Panc1 (cell line): ENCODE data around the gene DAPK1. TPM values are rescaled to one million over a fixed set of nuclear protein-coding genes. Genes with fewer than 3 reads are reported as not detected.

ENCODE experiments used
- ATAC-seq: fragments of 200-7000 bp; cut with Tn5 transposase; 2 replicates; pipeline ENCODE4 v1.9.1; 2020; ENCODE audit warnings: mild to moderate bottlenecking, moderate library complexity
- BruUV-seq: library from RNA; stranded (reverse); fragments of 400-500 nt; replicated peaks from 2 replicates; lab custom pipeline; 2021; lab: Mats Ljungman, UMichigan
- CTCF ChIA-PET: fragments of 300-600 bp; sonication (Branson Sonifier 250); formaldehyde crosslinking; loops from one replicate; lab custom pipeline; 2022; ENCODE audit warnings: antibody characterized with exemption; lab: Charles Lee
- POLR2A ChIA-PET: fragments of 300-600 bp; sonication (Branson Sonifier 250); formaldehyde crosslinking; loops from one replicate; lab custom pipeline; 2022; ENCODE audit warnings: antibody characterized with exemption; lab: Charles Lee
- DNase-seq: peaks from one replicate; pipeline ENCODE4 v3.0.0-alpha.2; 2010; ENCODE audit warnings: low read depth, low spot score
- H3K27ac ChIP-seq: 2 replicates; pipeline ENCODE4 v1.5.1; 2011; ENCODE audit warnings: mild to moderate bottlenecking, low read length, inconsistent platforms
- H3K27me3 ChIP-seq: fragments of 200-500 bp; sonication (Bioruptor generic); 2 replicates; pipeline ENCODE4 v1.6.0; 2014; ENCODE audit warnings: low read length, inconsistent platforms; ENCODE audit not compliant: control insufficient read depth, insufficient read depth
- H3K36me3 ChIP-seq: fragments of 200-500 bp; sonication (Bioruptor generic); 2 replicates; pipeline ENCODE4 v1.5.1; 2014; ENCODE audit warnings: inconsistent platforms, mild to moderate bottlenecking, low read length, moderate library complexity; ENCODE audit not compliant: control insufficient read depth, insufficient read depth
- H3K4me1 ChIP-seq: 2 replicates; pipeline ENCODE4 v1.5.1; 2011; ENCODE audit warnings: inconsistent platforms, mild to moderate bottlenecking, low read length, moderate library complexity; ENCODE audit not compliant: control insufficient read depth, insufficient read depth
- H3K4me3 ChIP-seq, 2 experiments: 2 replicates each; pipeline ENCODE4 v1.5.1; 2011 to 2012; ENCODE audit warnings: low read depth in 2 of 2, low read length in 2 of 2, mild to moderate bottlenecking in 2 of 2, inconsistent platforms in 1 of 2, moderate library complexity in 1 of 2
- H3K9me3 ChIP-seq: fragments of 200-500 bp; sonication (Bioruptor generic); 2 replicates; pipeline ENCODE4 v1.5.1; 2014; ENCODE audit warnings: low read depth, mild to moderate bottlenecking, inconsistent platforms, low read length, moderate library complexity; ENCODE audit not compliant: control insufficient read depth, insufficient read depth
- POLR2AphosphoS5 ChIP-seq: IDR thresholded peaks from 2 replicates; pipeline ENCODE4 v1.6.1; 2012; ENCODE audit warnings: mild to moderate bottlenecking, low read depth, low read length, moderate library complexity
- SIN3A ChIP-seq: IDR thresholded peaks from 2 replicates; pipeline ENCODE4 v1.6.1; 2012; ENCODE audit warnings: low read depth, mild to moderate bottlenecking, low read length, moderate library complexity, borderline replicate concordance; ENCODE audit not compliant: insufficient read depth
- TCF7L2 ChIP-seq: IDR thresholded peaks from 2 replicates; pipeline ENCODE4 v1.6.1; 2011; ENCODE audit warnings: mild to moderate bottlenecking, low read depth, low read length, inconsistent platforms
- in situ Hi-C: cut with HindIII; loops from 2 replicates; pipeline ENCODE4 v1.10.0; 2016; ENCODE audit warnings: low sequenced_read_pairs, low pct_unique_long_range_greater_than_20kb
- intact Hi-C: fragments of 100-400 bp; cut with micrococcal nuclease; formaldehyde crosslinking; loops from one replicate; pipeline ENCODE4 v1.10.0; 2022; ENCODE audit not compliant: unreplicated experiment
- total RNA-seq: library from RNA; stranded (reverse); gene quantifications from one replicate; pipeline ENCODE4 v1.2.1, GENCODE V29; 2021; ENCODE audit not compliant: unreplicated experiment
- TF ChIP-seq, protein P1 (sequence below): fragments of 450-650 bp; IDR thresholded peaks from 2 replicates; pipeline ENCODE4 v1.5.1; 2017; ENCODE audit warnings: mild to moderate bottlenecking
- TF ChIP-seq, protein P2 (sequence below), 2 experiments: IDR thresholded peaks; 2 replicates each; pipeline ENCODE4 v1.6.1; 2011 to 2012; ENCODE audit warnings: low read depth in 2 of 2, control low read depth in 1 of 2, low read length in 1 of 2, mild to moderate bottlenecking in 1 of 2, moderate library complexity in 1 of 2; ENCODE audit not compliant: insufficient read depth in 1 of 2

Gene DAPK1
- total RNA-seq, 1 experiment from 2014 or later: 0.87 TPM

DNA sequence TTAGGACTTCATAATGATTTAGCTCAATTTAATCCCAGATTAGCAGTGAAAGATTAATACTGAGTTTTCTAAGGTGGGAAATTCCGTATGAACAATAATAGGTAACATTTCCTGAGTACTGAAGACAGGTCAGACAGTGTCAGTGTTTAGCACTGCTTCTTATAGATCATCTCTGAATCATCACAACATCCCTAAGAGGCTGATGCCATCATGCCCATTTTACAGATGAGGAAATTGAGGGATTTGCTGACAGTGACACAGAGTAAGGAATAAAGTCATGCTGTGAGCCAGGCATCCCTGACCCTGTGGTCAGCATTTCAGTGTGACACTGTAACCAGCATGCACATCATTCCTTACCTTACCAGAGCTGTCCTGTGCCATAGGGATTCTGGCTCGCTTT is 44.5 kb downstream of the DAPK1 start:
- no peak for DNase-seq
- Histone ChIP-seq H3K27ac (no peak overlapping the region), H3K36me3 (no peaks in the 10 kb centered on the region), H3K4me1 (no peaks in the 10 kb centered on the region), H3K9me3 (no peaks in the 10 kb centered on the region), H3K27me3 (no peaks in the 10 kb centered on the region), H3K4me3 (no peak overlapping the region)
- TF ChIP-seq, protein P1, sequence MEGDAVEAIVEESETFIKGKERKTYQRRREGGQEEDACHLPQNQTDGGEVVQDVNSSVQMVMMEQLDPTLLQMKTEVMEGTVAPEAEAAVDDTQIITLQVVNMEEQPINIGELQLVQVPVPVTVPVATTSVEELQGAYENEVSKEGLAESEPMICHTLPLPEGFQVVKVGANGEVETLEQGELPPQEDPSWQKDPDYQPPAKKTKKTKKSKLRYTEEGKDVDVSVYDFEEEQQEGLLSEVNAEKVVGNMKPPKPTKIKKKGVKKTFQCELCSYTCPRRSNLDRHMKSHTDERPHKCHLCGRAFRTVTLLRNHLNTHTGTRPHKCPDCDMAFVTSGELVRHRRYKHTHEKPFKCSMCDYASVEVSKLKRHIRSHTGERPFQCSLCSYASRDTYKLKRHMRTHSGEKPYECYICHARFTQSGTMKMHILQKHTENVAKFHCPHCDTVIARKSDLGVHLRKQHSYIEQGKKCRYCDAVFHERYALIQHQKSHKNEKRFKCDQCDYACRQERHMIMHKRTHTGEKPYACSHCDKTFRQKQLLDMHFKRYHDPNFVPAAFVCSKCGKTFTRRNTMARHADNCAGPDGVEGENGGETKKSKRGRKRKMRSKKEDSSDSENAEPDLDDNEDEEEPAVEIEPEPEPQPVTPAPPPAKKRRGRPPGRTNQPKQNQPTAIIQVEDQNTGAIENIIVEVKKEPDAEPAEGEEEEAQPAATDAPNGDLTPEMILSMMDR: no peak
- no peak for TF ChIP-seq POLR2AphosphoS5
- no peak for TF ChIP-seq SIN3A
- TF ChIP-seq TCF7L2: no peak
- TF ChIP-seq, protein P2, sequence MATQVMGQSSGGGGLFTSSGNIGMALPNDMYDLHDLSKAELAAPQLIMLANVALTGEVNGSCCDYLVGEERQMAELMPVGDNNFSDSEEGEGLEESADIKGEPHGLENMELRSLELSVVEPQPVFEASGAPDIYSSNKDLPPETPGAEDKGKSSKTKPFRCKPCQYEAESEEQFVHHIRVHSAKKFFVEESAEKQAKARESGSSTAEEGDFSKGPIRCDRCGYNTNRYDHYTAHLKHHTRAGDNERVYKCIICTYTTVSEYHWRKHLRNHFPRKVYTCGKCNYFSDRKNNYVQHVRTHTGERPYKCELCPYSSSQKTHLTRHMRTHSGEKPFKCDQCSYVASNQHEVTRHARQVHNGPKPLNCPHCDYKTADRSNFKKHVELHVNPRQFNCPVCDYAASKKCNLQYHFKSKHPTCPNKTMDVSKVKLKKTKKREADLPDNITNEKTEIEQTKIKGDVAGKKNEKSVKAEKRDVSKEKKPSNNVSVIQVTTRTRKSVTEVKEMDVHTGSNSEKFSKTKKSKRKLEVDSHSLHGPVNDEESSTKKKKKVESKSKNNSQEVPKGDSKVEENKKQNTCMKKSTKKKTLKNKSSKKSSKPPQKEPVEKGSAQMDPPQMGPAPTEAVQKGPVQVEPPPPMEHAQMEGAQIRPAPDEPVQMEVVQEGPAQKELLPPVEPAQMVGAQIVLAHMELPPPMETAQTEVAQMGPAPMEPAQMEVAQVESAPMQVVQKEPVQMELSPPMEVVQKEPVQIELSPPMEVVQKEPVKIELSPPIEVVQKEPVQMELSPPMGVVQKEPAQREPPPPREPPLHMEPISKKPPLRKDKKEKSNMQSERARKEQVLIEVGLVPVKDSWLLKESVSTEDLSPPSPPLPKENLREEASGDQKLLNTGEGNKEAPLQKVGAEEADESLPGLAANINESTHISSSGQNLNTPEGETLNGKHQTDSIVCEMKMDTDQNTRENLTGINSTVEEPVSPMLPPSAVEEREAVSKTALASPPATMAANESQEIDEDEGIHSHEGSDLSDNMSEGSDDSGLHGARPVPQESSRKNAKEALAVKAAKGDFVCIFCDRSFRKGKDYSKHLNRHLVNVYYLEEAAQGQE (IDR thresholded peaks at IDR 0.05; ENCODE audit: insufficient read depth in 1 of 2, low read depth in 2 of 2, low read length in 1 of 2): no peak
- intact Hi-C loops: no loop called here
- POLR2A ChIA-PET: no interaction called here
- CTCF ChIA-PET: no interaction called here
- in situ Hi-C loops: no loop called here
- BruUV-seq: no TSS peak
- ATAC-seq: no peak

DNA sequence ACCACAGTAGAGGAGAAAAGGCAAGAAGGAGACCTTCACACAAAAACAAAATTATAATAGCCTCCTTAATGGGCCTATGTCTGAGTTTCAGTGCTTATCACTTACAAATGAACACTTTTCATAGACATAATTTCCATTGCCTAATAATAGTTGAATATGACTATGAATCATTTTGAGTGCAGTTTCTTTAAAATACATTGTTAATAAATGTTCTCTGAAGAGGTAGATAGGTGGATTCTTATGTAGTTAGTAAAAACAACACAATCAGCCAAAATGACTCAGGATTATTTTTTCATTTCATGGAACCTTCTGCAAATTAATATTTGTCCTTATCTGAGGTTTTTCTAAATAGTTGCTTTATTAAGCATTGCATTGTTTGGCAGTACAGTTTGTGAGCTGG is 45.6 kb downstream of the DAPK1 start:
- H3K9me3 ChIP-seq: no peaks in the 10 kb centered on the region
- no peak overlapping the region for H3K27ac ChIP-seq
- no peaks in the 10 kb centered on the region for H3K4me1 ChIP-seq
- intact Hi-C loops: no loop called here
- no TSS peak for BruUV-seq
- ChIA-PET POLR2A (no interaction called here), CTCF (no interaction called here)
- H3K4me3 ChIP-seq: no peak overlapping the region
- TF ChIP-seq, protein P1: no peak
- TF ChIP-seq TCF7L2: no peak
- TF ChIP-seq, protein P2 (IDR thresholded peaks at IDR 0.05; ENCODE audit: insufficient read depth in 1 of 2, low read depth in 2 of 2, low read length in 1 of 2): no peak
- TF ChIP-seq SIN3A: no peak
- no peak for TF ChIP-seq POLR2AphosphoS5
- no peaks in the 10 kb centered on the region for H3K36me3 ChIP-seq
- no peaks in the 10 kb centered on the region for H3K27me3 ChIP-seq
- DNase-seq (no peak), ATAC-seq (no peak)
- in situ Hi-C loops: no loop called here
